CD4-positive, alpha-beta T cell treated with Interferon gamma for 1 hour (primary cell): ENCODE data around the gene SGPP1.
"Not testable (repeated sequence)": the region's sequence is repeated elsewhere in the genome, so short reads cannot be mapped to it uniquely, and the experiment has no call there.

Source experiments
- DNase-seq: peaks from one replicate; pipeline ENCODE4 v3.0.0-alpha.2; 2020

SGPP1 gene

DNA sequence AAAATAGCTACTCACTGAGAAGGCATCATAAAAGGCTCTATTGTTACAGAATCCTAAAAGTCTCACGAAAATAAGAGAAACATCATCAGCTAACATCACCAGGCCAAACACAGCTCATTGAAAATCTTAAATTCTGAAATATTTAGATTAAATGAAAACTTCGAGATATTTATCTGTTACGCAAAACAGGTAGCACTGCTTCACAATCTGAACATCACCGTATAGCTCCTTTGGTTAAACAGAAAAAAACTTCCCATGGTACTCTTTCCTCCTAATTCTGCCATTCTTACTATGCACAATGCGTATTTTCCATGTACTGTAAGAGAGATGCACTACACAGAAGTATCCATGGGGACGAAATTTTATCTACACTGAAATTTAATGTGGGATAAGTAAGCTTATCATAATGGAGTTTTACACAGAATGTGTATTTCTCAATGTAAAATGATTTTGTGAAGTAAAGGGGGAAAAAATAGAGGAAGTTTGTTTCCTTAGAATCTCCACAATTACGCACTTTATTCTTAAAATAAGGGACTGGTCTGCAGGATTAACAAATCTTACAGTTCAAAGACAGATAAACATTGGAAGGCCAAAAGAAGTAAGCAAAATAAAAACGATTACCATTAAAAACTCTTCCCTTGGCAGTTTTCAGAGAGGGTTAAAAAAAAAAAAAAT, 1.9 kb downstream of the SGPP1 start:
- no peak for DNase-seq

DNA sequence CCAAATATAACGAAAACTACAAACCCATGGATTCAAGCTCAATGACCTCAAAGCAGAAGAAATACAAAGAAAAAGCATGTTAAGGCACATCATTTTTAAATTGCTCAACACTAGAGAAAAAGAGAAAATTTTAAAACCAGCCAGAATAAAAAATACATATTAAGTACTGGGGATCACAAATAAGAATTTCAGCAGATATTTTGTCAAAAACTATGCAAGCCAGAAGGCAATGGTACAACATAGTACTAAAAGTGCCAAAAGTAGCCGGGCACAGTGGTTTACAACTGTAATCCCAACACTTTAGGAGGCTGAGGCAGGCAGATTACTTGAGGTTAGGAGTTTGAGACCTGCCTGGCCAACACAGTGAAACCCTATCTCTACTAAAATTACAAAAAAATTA, 10.2 kb downstream of the SGPP1 start:
- no peak for DNase-seq

DNA sequence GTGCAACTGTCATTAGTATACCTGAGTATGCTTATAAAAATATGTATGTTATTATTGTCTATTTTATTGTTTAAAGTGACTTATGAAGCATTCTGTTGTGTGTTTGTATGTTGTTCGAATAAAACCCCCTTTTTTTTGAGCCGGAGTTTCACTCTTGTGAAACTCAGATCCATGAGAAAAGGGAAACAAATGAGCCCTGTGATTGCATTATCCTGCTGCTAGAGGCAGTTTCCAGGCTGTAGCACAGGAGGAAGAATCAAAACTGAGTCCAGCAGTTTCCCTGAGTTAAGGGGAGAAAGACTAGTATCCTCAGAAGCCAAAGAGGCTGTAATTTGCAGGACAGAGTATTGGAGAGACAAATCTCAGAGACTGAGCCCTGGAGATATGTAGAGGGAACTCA, 12.5 kb downstream of the SGPP1 start:
- DNase-seq: no peak

DNA sequence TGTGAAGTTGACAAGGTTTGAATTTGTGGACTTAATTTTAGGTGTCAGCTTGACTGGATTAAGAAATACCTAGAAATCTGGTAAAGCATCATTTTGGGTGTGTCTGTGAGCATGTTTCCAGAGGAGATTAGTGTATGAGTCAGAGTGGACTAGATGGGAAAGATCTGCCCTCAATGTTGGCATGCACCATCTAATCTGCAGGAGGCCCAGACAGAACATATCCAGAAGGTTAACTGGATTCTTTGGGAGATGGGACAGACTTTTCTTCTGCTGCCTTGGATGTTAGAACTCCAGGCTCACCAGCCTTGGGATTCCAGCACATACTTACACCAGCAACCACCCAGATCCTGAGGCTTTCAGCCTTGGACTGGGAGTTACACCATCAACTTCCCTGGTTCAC, 14.1 kb downstream of the SGPP1 start:
- DNase-seq: no peak

DNA sequence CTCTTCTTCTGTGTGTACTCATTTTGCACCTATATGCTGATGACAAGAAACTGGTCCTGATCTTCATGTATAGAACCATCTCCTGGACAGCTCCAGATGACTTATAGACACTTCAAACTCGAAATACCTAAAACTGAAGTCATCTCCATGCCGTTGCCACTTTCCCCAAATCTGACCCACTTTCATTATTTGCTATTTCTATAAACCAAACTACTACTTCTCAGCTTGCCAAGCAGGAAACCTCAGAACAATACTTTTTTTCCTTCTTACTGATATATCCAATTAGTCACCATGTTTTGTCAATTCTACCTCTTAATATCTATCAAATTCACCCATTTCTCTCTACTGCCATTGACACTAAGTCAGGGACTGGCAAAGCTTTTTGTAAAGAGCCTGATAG, 14.8 kb downstream of the SGPP1 start:
- DNase-seq: no peak

DNA sequence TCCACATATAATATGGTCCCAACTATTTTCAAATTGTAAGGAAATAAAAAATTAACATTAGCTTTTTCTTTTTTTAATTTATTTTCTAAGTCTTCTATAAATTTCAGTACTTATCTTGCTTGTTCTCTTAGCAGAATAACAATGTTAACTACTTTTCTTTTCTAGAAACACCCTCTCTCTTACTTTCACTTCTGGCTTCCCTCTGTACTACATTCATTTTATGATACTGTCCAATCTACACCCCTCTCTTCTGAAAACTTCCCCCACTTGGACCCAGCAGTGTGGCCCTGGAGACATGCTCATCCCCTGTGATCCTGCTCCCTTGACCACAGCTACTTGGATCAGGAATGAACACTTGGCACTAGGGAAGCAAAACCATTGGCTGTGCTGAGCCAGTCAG, 15.7 kb downstream of the SGPP1 start:
- DNase-seq: no peak

DNA sequence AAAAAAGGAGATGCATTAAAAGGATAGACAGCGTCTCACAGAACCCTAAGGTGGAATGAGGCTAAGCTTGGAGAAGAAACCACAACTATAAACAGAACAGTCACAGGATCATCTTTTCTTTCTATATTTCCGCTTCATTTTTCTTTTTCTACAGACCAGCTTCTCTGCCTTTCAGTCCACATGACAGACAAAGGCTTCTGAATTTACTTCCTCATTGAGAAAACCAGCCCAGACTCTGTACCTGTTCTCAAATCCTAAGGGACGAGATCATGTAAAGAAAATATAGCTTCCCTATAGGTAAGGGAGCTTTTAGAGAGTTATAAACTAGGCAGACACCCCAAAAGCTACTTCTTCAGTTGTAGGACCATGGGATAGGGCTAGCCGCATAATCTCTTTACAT, 17.4 kb downstream of the SGPP1 start:
- no peak for DNase-seq

DNA sequence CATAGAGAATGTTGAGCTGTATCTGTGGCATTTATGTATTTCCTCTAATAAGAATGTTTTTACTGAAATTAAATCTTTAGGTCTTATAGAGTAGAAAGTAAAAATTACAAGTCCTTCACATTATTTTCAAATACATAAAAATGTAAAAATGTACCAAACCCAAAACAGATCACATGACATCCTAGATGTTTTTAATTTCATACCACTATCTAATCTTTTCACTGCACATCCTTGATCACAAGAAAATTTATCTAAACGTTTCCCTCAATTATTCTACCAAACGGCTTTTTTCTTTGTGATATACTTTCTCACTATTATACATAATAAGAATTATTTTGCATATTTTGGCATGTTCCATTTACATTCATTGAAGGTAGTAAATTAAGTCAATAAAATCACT, 18.3 kb downstream of the SGPP1 start:
- no peak for DNase-seq

DNA sequence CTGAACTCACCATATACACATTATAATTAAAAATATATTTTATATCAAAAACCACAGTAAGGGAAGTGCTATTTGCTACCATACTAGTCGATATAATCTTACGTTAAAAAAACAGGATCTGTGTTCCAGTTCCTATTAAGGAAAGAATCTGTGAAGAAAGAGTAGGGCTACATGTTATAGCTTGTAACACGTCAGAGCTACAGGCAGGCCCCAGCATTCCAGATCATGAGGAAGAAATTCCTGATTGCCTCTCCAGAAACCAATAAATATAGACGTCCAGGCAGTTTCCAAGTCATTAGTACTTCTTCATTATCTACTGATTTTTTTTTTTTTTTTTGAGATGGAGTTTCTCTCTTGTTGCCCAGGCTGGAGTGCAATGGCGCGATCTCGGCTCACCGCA, 20.6 kb downstream of the SGPP1 start:
- DNase-seq: no peak

DNA sequence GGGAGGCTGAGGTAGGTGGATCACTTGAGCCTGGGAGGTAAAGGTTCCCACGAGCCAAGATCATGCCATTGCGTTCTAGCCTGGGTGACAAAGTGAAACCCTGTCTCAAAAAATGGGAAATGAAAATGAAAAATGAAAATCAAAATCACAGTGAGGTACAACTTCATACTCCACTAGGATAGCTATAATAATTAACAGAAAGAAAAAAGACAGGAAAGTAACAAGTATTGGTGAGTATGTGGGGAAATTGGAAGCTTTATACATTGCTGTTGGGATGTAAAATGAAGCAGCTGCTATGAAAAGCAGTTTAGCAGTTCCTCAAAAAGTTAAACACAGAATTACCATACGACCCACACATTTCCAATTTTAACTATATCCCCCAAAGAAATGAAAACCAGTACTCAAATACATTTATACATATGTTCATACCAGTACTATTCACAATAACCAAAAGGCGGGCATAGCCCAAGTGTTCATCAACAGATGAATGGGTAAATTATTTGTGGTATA, 22.2 kb downstream of the SGPP1 start:
- no peak for DNase-seq

DNA sequence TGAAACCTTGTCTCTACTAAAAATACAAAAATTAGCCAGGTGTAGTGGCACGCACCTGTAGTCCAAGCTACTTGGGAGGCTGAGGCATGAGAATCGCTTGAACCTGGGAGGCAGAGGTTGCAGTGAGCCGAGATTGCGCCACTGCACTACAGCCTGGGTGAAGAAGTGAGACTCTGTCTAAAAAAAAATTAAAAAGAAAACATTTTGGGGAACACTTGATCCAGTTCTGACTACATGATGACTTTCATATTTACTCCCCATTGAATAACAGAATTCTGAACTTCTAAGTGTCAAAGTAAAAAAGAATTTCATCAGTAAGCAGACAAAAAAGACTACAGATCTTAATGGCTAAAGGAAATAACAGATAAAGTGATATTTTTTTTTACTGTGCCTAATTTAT, 25.3 kb downstream of the SGPP1 start:
- not testable (repeated sequence) for DNase-seq

DNA sequence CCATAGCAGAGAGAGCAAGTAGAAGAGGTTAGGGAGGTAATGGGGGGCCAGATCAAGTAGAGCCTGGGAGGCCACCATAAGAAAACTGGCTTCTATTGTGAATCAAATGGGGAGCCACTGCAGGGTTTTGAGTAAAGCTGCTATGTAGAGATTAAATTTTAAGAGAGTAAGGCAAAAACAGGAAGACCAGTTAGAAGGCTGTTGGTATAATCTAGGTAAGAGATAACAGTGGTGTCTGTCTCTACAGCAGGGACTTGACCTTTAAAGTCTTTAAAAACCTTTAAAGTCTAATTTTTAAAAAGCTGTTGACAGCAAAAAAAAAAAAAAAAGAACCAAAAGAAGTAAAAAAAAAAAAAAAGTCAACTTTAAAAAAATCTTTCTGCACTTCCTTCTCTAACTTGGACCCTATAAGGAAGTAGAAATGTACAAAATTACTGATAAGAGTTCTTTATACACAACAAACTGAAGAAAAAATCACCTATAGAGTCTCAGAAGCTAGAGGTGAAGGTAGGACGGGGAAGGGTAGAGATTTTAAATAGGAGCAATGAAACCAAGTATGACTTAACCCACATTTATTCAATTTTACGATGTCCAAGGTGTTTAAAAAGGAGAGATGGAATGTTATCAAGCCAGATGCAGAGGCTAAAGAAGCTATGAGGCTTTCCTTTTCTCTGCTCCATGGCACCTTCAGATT, 26.1 kb downstream of the SGPP1 start:
- DNase-seq: no peak

DNA sequence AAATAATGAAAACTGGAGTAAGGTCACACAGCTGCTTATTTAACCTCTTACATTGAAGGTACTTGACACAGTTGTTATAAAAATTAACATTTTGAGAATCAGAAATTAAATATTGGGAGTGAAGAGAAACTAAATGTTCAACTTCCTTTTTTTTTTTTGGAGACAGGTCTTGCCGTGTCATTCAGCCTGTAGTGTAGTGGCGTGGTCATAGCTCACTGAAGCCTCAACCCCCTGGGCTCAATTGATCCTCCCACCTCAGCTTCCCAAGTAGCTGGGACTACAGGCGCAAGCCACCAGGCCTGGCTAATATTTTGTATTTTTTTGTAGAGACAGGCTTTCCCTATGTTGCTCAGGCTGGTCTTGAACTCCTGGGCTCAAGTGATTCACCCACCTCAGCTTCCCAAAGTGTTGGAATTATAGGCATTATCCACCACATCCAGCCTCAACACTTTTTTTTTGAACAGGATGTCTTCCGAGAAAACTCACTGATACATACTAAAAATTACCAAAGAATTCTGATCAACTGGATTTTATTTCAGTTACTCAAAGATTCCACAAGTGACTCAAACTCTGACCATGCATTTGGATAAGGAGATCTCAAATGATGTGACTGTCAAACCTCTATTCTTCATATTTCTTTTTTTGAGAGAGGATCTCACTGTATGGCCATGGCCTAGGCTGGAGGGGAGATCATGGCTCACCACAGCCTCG, 35.4 kb downstream of the SGPP1 start:
- no peak for DNase-seq

DNA sequence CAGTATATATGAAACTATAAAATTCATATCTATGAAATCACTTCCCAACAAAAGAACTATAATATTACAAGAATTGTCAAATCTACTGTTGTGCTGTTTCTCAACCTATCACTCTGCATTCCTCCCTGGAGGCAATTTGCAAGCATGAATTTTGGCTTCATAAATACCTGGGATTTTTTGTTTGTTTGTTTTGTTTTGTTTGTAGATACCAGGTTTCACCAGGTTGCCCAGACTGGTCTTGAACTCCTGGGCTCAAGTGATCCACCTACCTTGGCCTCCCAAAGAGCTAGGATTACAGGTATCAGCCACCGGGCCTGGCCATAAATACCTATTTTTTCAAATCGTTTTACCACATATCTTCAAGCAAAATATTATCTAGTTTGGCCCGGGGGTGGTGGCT, 38.7 kb downstream of the SGPP1 start:
- DNase-seq: no peak

DNA sequence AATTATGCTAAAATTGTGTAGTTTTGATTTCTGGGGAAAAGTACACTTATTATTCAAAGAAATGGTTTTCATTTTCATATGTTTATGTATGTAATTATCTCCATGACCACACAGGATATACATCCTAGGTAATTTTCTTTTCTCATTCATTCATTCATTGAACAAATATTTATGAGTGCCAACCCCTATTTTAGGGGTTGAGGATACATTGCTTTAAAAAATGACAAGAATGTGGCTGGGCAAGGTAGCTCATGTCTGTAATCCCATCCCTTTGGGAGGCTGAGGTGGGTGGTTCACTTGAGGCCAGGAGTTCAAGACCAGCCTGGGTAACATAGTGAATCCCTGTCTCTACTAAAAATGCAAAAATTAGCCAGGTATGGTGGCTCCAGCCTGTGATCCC, 40.9 kb downstream of the SGPP1 start:
- DNase-seq: no peak

DNA sequence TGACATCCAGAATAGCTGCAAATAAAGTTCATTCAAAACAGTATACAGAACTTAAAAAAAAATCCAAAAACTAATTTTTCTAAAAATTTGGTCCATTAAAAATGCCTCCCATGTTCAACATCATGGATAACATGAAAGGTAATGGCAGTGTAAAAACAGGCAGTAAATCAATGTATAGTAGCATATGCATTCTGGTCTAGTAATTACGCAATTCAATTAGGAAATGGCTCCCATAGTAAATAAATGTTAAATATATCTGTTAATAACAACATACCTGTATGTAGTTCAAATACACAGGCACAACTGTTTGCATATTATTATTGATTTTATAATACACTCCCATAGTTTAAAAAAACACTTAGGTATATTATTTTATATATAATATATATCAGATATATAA, 42.5 kb downstream of the SGPP1 start:
- DNase-seq: no peak

DNA sequence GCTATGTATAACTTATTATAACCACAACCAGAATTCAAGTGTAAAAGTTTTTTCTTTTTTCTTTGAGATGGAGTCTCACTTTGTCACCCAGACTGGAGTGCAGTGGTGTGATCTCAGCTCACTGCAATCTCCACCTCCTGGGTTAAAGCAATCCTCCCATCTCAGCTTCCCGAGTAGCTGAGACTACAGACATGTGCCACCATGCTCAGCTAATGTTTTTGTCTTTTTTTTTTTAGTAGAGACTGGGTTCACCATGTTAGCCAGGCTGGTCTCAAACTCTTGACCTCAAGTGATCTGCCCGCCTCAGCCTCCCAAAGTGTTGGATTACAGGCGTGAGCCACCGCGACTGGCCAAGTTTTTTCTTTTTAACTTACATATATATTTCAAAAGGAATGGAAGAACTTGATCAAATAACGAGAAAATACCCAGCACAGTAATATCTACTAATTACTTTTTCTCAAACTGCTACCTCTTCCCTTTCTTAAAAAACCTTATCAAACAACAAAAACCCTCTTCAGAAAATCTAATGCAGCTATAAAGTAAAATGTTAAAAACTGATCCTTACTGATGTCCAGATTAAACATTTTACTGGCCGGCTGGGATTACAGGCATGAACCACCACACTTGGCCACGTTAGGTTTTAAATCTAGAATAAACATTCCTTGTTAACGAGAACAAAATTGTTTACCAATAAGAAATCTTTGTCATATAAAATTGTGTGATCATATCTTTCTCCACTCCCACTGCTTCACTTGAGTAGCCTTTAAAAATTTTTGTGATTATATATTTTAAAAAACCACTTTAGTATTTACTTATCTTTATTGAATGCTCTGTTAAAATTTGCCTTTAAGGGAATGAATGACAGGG, 44.9 kb downstream of the SGPP1 start:
- no peak for DNase-seq

DNA sequence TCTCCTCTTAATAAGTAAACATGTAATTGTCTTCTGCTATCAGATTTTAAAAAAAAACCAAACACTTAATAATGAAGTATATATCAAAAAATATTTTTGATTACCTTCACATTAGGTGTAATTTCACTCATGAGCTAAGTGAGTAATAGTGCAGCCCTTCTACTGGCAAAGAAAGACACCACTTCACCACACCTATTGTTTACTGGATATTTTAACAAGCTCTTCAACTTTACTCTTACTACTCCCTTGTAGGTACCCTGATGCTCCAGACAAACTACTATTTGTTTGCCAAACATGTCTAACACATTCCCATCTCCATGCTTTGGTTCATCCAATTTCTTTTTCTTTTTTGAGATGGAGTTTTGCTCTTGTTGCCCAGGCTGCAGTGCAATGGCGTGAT, 49.3 kb downstream of the SGPP1 start:
- DNase-seq: no peak

DNA sequence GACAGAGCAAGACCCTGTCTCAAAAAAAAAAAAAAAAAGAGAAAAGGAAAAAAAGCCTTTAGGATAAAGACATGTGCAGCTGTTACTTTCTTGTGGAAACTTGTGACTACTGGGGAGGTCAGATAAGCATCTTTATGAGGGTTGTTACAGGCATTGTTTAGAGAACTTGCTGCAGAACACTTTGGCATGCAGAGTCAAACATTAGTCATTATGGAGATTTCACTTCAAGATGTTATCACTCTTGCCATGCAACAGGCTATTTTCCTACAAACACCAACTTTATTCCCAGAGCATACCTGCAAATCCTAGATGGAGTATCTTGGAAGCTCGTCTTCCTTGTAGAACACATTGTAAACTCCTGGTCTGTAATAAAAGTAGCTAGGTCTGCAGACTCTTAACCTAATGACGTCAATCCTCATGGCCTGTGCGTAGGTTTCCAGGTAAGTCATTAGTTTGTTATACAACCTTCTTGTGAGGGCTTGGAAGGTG, 49.9 kb downstream of the SGPP1 start:
- no peak for DNase-seq

DNA sequence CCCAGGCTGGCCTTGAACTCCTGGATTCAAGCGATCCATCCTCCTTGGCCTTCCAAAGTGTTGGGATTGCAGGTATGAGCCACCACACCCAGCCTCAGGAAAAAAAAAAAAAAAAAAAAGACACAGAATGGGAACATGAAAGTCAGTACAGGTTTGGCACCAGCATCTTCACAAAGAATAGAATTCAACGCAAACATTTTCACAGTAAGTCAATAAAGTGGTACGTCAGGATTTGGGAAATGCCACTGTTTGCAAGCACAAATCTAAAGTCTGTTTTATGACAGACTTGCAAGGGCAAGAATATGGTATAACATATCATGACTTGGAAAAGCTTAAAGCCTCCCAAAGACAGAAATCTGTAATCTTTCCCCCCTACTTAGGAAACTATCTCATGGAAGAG, 51.2 kb downstream of the SGPP1 start:
- no peak for DNase-seq

DNA sequence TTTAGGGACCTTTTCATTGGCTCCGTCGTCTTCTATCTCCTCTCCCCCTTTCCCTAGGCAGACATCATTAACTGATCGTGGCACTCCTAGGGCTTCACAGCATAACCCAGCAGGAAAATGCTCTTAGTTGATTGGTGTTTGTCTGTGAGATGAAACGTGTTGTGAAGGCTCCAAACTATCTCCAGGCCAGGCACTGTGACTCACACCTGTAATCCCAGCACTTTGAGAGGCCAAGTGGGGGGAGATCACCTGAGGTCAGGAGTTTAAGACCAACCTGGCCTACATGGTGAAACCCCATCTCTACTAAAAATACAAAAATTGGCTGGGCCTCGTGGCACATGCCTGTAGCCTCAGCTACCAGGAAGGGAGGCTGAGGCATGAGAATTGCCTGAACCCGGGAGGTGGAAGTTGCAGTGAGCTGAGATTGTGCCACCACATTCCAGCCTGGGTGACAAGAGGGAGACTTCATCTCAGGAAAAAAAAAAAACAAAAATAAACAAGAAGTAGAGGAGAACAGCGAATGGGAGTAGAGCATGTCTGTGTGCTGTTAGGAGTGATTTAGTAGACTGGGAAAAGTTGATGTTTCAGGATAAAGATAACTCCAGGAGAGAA, 53.9 kb downstream of the SGPP1 start:
- no peak for DNase-seq

DNA sequence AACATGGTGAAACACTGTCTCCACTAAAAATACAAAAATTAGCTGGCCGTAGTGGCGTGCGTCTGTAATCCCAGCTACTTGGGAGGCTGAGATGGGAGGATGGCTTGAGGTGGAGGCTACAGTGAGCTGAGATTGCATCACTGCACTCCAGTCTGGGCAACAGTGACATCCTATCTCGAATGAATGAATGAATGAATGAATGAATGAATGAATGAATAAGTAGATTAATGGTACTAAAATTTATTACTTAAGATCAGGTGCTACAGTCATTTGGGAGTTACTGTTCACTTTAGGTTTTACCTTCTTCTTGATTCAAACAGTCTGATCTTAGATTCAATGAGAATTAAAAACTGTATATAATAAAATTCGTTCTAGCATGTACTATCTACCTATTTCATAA, 54.6 kb downstream of the SGPP1 start:
- DNase-seq: no peak
